ENCODE measurements around the gene EFCAB7.
A peak's percentile ranks its signal among the peaks of the same experiment; 100 is the strongest.

DNA sequence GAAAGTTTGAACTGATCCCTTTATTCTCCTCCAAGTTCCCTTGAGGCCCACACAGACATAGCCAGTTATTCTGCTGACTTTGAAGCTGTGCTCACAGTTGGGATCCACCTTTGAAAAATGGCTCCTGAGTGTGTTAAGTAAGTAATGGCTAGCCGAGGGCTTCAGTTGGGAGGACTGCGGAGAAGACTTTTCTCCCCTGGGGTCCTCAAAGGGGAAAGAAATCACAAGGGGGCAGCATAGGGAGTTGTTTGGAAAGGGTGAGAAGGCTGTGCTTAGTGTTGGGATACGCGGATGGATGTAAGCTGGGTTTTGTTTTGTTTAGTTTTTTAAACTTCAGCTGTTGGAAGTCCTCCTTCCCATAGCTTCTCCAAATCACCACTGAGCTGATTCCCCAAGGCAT lies 78.1 kb downstream of the EFCAB7 start:
- TF ChIP-seq, protein P1, sequence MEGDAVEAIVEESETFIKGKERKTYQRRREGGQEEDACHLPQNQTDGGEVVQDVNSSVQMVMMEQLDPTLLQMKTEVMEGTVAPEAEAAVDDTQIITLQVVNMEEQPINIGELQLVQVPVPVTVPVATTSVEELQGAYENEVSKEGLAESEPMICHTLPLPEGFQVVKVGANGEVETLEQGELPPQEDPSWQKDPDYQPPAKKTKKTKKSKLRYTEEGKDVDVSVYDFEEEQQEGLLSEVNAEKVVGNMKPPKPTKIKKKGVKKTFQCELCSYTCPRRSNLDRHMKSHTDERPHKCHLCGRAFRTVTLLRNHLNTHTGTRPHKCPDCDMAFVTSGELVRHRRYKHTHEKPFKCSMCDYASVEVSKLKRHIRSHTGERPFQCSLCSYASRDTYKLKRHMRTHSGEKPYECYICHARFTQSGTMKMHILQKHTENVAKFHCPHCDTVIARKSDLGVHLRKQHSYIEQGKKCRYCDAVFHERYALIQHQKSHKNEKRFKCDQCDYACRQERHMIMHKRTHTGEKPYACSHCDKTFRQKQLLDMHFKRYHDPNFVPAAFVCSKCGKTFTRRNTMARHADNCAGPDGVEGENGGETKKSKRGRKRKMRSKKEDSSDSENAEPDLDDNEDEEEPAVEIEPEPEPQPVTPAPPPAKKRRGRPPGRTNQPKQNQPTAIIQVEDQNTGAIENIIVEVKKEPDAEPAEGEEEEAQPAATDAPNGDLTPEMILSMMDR (IDR thresholded peaks at IDR 0.05; ENCODE audit: control extremely low read depth in 1 of 3, insufficient read depth in 1 of 3, low read depth in 1 of 3, low read length in 3 of 3), result peak in 1 of 3 experiments; percentile 23; a peak in 1 of 4 replicates
- TF ChIP-seq, protein P2, sequence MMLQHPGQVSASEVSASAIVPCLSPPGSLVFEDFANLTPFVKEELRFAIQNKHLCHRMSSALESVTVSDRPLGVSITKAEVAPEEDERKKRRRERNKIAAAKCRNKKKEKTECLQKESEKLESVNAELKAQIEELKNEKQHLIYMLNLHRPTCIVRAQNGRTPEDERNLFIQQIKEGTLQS (IDR thresholded peaks at IDR 0.05; ENCODE audit: insufficient read depth, low read depth, low read length), result no peak
- TF ChIP-seq EZH2 (IDR thresholded peaks at IDR 0.05; ENCODE audit: low read depth, low read length, severe bottlenecking), result no peak
- TF ChIP-seq BACH1 (IDR thresholded peaks at IDR 0.05; ENCODE audit: low read length), result no peak
- no peak for TF ChIP-seq PHF8 (conservative IDR thresholded peaks at IDR 0.05; ENCODE audit: low read depth, low read length)
- no peak for TF ChIP-seq JUN (IDR thresholded peaks at IDR 0.05; ENCODE audit: low read depth, low read length)

Measured in H1 (cell line).